Neutrophil (primary cell): Measurements from ENCODE around the gene UBASH3B.
A peak's percentile ranks its signal among the peaks of the same experiment; 100 is the strongest.

Source experiments
- H3K27ac ChIP-seq: fragments of 200-600 bp; sonication (generic); 2 replicates; pipeline ENCODE4 v1.5.1; 2016; ENCODE audit warnings: mild to moderate bottlenecking, moderate library complexity
- H3K27me3 ChIP-seq: fragments of 200-600 bp; sonication (generic); 2 replicates; pipeline ENCODE4 v1.6.0; 2016; ENCODE audit warnings: mild to moderate bottlenecking
- H3K36me3 ChIP-seq: fragments of 200-600 bp; sonication (generic); 2 replicates; pipeline ENCODE4 v1.5.1; 2017
- H3K4me1 ChIP-seq, 2 experiments: fragments of 200-600 bp in 1 of 2; sonication (generic) in 1 of 2; 1 replicate in 1 of 2; 2 replicates in 1 of 2; pipeline versions ENCODE4 v1.5.1 to v1.6.1; 2013 to 2016; ENCODE audit warnings: low read depth in 1 of 2, low read length in 1 of 2, mild to moderate bottlenecking in 1 of 2, moderate library complexity in 1 of 2; ENCODE audit not compliant: control insufficient read depth in 1 of 2, insufficient read depth in 1 of 2
- H3K4me3 ChIP-seq, 2 experiments: fragments of 200-600 bp in 1 of 2; sonication (generic) in 1 of 2; 1 replicate in 1 of 2; 2 replicates in 1 of 2; pipeline ENCODE4 v1.5.1; 2013 to 2016; ENCODE audit warnings: low read depth in 1 of 2, low read length in 1 of 2, mild to moderate bottlenecking in 1 of 2, moderate library complexity in 1 of 2
- H3K9me3 ChIP-seq: fragments of 200-600 bp; sonication (generic); 2 replicates; pipeline ENCODE4 v1.5.1; 2016
- CTCF ChIP-seq: fragments of 200-600 bp; sonication (generic); IDR thresholded peaks from 2 replicates; pipeline ENCODE4 v1.5.1; 2016; ENCODE audit warnings: antibody characterized with exemption

The UBASH3B gene

GRCh38 chr11:122697636-122698167 is 42.2 kb downstream of the UBASH3B start:
- H3K27me3 ChIP-seq, result no peaks in the 10 kb centered on the region
- peaks cover 63 to 73% of the 10 kb centered on the region in 2 experiments for H3K4me1 ChIP-seq
- no peaks in the 10 kb centered on the region for H3K9me3 ChIP-seq
- peak overlapping the region; percentile 94 for H3K27ac ChIP-seq
- no peaks in the 10 kb centered on the region for H3K36me3 ChIP-seq
- no peak for TF ChIP-seq CTCF
- H3K4me3 ChIP-seq, result peak overlapping the region; percentile 44 to 52

- no peaks in the 10 kb centered on the region for H3K36me3 ChIP-seq
- H3K4me3 ChIP-seq, result peak overlapping the region; percentile 44 to 52
- H3K27me3 ChIP-seq, result no peaks in the 10 kb centered on the region
- H3K27ac ChIP-seq, result peak overlapping the region; percentile 94
- no peaks in the 10 kb centered on the region for H3K9me3 ChIP-seq
- TF ChIP-seq CTCF, result no peak
- peaks cover 56 to 66% of the 10 kb centered on the region in 2 experiments for H3K4me1 ChIP-seq
These were observed 42.9 kb downstream of the UBASH3B start for GRCh38 chr11:122698392-122698791.

GRCh38 chr11:122700666-122701065 is 45.1 kb downstream of the UBASH3B start:
- H3K27ac ChIP-seq, result no peak overlapping the region
- no peak overlapping the region for H3K4me3 ChIP-seq
- no peaks in the 10 kb centered on the region for H3K36me3 ChIP-seq
- H3K27me3 ChIP-seq, result no peaks in the 10 kb centered on the region
- no peak for TF ChIP-seq CTCF
- H3K4me1 ChIP-seq, result peaks cover 36 to 43% of the 10 kb centered on the region in 2 experiments
- H3K9me3 ChIP-seq, result no peaks in the 10 kb centered on the region

GRCh38 chr11:122701143-122701542 is 45.6 kb downstream of the UBASH3B start:
- Histone ChIP-seq H3K27ac (no peak overlapping the region), H3K4me1 (peaks cover 32 to 38% of the 10 kb centered on the region in 2 experiments)
- no peak for TF ChIP-seq CTCF

GRCh38 chr11:122703541-122704272 is 48.2 kb downstream of the UBASH3B start:
- Histone ChIP-seq H3K9me3 (no peaks in the 10 kb centered on the region), H3K27ac (no peak overlapping the region), H3K36me3 (no peaks in the 10 kb centered on the region), H3K4me3 (no peak overlapping the region), H3K27me3 (no peaks in the 10 kb centered on the region), H3K4me1 (peaks cover 6 to 13% of the 10 kb centered on the region in 2 experiments)
- no peak for TF ChIP-seq CTCF

More at GRCh38 chr11:122701143-122701542, 45.6 kb downstream of the UBASH3B start:
- H3K36me3 ChIP-seq, result no peaks in the 10 kb centered on the region
- H3K4me3 ChIP-seq, result no peak overlapping the region
- H3K27me3 ChIP-seq, result no peaks in the 10 kb centered on the region
- H3K9me3 ChIP-seq, result no peaks in the 10 kb centered on the region
